AG04450 (cell line): Measurements from ENCODE around the gene GPBAR1. TPM values are rescaled to one million over a fixed set of nuclear protein-coding genes. Genes with fewer than 3 reads are reported as not detected.

Experiments
- CTCF ChIA-PET: fragments of 300-600, 350-600 bp; formaldehyde crosslinking; extraction: SDS; loops from one replicate; lab custom pipeline; 2022; ENCODE audit warnings: antibody characterized with exemption, inconsistent platforms; lab: Charles Lee
- POLR2A ChIA-PET: fragments of 350-600 bp; formaldehyde crosslinking; extraction: SDS; loops from one replicate; lab custom pipeline; 2021; ENCODE audit warnings: antibody characterized with exemption, inconsistent platforms; lab: Yijun Ruan, JAX
- DNase-seq: peaks from one replicate; pipeline ENCODE4 v3.0.0-alpha.2; 2011; ENCODE audit warnings: low read depth, low spot score
- H3K27ac ChIP-seq: one replicate; pipeline ENCODE4 v1.5.1; 2012; ENCODE audit warnings: low read depth, low read length, control low read depth
- H3K27me3 ChIP-seq: one replicate; pipeline ENCODE4 v1.6.0; 2012; ENCODE audit warnings: low read length; ENCODE audit not compliant: control insufficient read depth, insufficient read depth
- H3K4me3 ChIP-seq: 2 replicates; pipeline ENCODE4 v1.5.1; 2011; ENCODE audit warnings: mild to moderate bottlenecking, low read depth, low read length, control low read depth
- H3K9me3 ChIP-seq: 2 replicates; pipeline ENCODE4 v1.5.1; 2012; ENCODE audit warnings: low read length; ENCODE audit not compliant: control insufficient read depth, insufficient read depth
- polyA plus RNA-seq: library from polyadenylated mRNA; depleted of rRNA; stranded (reverse); fragments of >200 nt; gene quantifications from 2 replicates; pipeline ENCODE4 v1.2.3, GENCODE V29; 2011
- TF ChIP-seq, protein P1 (sequence below): IDR thresholded peaks from 2 replicates; pipeline ENCODE4 v1.5.1; 2011; ENCODE audit warnings: low read depth, low read length, control low read depth, inconsistent platforms

Gene GPBAR1
- polyA plus RNA-seq, 1 experiment: not detected

DNA sequence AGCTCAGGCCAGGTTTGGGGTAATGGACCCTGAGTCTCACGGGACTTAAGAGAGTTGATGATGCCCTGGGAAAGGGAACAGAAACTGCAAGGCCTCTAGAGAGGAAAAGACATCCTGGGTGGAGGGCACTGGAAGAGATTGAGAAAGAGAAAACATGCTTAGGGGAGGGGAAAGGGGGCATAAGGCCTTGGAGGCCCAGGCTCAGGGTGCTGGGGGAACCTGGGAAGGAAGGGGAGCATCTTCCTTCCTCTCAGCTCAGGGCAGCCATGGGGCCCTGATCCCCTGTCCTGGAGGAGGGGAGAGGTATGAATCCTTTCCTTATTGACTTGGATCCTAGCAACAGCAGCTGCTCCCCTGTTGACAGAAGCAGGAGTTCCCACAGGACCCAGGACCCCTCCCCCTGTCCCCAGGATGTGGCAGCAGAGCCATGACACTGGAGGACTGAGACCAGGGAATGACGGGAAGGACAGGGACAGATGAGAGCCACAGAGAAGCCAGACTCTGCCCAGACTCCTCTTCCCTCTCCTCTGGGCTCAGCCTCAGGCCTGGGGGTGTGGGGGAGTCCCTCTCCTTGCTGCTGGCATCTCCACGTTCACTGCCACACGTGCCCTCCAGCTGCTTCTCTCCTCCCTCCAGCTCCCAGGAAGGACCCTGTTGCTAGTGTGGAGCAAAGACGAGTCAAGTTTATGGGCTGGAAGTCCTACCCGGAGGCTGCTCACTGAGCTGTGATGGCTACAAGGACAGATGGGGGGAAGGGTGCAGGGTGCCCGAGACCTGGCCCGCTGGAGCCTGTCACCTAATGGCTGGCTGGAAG, 815 bp downstream of the GPBAR1 start:
- H3K9me3 ChIP-seq: no peaks in the 10 kb centered on the region
- H3K4me3 ChIP-seq: no peak overlapping the region
- no peak overlapping the region for H3K27ac ChIP-seq
- TF ChIP-seq, protein P1, sequence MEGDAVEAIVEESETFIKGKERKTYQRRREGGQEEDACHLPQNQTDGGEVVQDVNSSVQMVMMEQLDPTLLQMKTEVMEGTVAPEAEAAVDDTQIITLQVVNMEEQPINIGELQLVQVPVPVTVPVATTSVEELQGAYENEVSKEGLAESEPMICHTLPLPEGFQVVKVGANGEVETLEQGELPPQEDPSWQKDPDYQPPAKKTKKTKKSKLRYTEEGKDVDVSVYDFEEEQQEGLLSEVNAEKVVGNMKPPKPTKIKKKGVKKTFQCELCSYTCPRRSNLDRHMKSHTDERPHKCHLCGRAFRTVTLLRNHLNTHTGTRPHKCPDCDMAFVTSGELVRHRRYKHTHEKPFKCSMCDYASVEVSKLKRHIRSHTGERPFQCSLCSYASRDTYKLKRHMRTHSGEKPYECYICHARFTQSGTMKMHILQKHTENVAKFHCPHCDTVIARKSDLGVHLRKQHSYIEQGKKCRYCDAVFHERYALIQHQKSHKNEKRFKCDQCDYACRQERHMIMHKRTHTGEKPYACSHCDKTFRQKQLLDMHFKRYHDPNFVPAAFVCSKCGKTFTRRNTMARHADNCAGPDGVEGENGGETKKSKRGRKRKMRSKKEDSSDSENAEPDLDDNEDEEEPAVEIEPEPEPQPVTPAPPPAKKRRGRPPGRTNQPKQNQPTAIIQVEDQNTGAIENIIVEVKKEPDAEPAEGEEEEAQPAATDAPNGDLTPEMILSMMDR: no peak
- CTCF ChIA-PET: no interaction called here
- POLR2A ChIA-PET: interaction anchor here (1.0 kb wide), 1 partner anchor 26 kb away, joined by 3 read pairs; no protein-coding TSS in a partner anchor
- no peak for DNase-seq
- H3K27me3 ChIP-seq: no peaks in the 10 kb centered on the region

GRCh38 chr2:218262237-218262600, 1.4 kb downstream of the GPBAR1 start:
- Histone ChIP-seq H3K27me3 (no peaks in the 10 kb centered on the region), H3K27ac (no peak overlapping the region), H3K4me3 (no peak overlapping the region), H3K9me3 (no peaks in the 10 kb centered on the region)
- no peak for DNase-seq
- ChIA-PET POLR2A (interaction anchor here (1.0 kb wide), 1 partner anchor 27 kb away, joined by 3 read pairs; no protein-coding TSS in a partner anchor), CTCF (no interaction called here)
- TF ChIP-seq, protein P1: no peak

DNA sequence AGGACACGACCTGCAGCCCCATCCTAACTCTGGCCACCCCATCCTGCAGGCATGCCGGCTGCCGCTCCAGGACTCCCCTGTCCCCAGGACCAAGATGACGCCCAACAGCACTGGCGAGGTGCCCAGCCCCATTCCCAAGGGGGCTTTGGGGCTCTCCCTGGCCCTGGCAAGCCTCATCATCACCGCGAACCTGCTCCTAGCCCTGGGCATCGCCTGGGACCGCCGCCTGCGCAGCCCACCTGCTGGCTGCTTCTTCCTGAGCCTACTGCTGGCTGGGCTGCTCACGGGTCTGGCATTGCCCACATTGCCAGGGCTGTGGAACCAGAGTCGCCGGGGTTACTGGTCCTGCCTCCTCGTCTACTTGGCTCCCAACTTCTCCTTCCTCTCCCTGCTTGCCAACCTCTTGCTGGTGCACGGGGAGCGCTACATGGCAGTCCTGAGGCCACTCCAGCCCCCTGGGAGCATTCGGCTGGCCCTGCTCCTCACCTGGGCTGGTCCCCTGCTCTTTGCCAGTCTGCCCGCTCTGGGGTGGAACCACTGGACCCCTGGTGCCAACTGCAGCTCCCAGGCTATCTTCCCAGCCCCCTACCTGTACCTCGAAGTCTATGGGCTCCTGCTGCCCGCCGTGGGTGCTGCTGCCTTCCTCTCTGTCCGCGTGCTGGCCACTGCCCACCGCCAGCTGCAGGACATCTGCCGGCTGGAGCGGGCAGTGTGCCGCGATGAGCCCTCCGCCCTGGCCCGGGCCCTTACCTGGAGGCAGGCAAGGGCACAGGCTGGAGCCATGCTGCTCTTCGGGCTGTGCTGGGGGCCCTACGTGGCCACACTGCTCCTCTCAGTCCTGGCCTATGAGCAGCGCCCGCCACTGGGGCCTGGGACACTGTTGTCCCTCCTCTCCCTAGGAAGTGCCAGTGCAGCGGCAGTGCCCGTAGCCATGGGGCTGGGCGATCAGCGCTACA, 2.1 kb downstream of the GPBAR1 start:
- no peak for DNase-seq
- no peaks in the 10 kb centered on the region for H3K9me3 ChIP-seq
- H3K4me3 ChIP-seq: no peak overlapping the region
- H3K27ac ChIP-seq: no peak overlapping the region
- H3K27me3 ChIP-seq: no peaks in the 10 kb centered on the region
- CTCF ChIA-PET: no interaction called here
- TF ChIP-seq, protein P1: no peak
- POLR2A ChIA-PET: interaction anchor here (1.0 kb wide), 1 partner anchor 28 kb away, joined by 3 read pairs; no protein-coding TSS in a partner anchor

DNA sequence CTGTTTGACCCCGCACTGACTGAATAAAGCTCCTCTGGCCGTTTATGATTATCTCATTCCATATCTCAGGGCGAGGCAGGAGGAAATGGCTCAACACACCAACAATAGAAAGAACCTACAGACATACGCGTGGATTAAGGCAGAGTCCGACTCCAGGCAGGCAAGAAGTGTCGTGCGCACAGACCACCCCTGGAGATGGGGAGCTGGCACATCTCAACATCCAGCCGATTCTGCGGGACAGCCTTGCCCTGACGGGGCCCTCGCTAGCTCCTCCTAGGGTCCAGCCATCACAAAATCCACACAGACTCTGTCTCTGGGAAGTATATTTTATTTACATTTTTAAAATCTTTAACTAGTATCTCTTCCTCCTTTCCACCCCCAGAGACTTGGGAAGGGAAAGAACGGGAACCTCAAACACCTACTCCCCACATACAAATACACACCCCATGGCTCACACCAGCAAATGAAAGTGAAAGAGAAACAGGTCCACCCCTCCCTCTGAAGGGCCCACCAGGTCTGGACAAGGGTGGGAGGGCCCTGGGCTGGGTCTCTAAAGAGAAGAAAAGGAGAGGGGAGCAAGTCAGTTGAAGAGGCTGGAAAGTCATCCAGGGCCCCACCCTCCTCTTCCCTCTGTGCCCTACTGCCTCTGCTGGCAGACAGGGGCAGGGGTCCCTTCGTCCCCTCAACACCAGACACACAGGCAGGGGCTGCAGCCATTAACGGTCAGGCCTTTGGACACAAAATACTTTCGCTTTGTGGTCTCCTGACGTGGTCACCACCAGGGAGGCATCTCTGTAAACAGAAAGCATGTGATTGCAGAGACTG, 3.2 kb downstream of the GPBAR1 start:
- H3K9me3 ChIP-seq: no peaks in the 10 kb centered on the region
- no peak overlapping the region for H3K27ac ChIP-seq
- DNase-seq: no peak
- H3K4me3 ChIP-seq: no peak overlapping the region
- H3K27me3 ChIP-seq: no peaks in the 10 kb centered on the region
- ChIA-PET POLR2A (no interaction called here), CTCF (no interaction called here)
- TF ChIP-seq, protein P1: peak; percentile 33
